NCI-H1930 (cell line): ENCODE measurements around the gene ATG16L2.
"Not testable (repeated sequence)": the region's sequence is repeated elsewhere in the genome, so short reads cannot be mapped to it uniquely, and the experiment has no call there.

Experiments used
- DNase-seq, 2 experiments: peaks; one replicate each; lab custom pipeline; 2025; lab: John Stamatoyannopoulos, UW

The ATG16L2 gene

GRCh38 chr11:72802822-72803221 lies 11.4 kb upstream of the ATG16L2 start:
- DNase-seq: no peak

GRCh38 chr11:72805216-72805615 lies 9.0 kb upstream of the ATG16L2 start:
- DNase-seq: no peak

- DNase-seq: not testable (repeated sequence)
Measured at GRCh38 chr11:72806378-72806777, 7.8 kb upstream of the ATG16L2 start.

- no peak for DNase-seq
Measured at GRCh38 chr11:72807021-72807693, 7.1 kb upstream of the ATG16L2 start.

DNA sequence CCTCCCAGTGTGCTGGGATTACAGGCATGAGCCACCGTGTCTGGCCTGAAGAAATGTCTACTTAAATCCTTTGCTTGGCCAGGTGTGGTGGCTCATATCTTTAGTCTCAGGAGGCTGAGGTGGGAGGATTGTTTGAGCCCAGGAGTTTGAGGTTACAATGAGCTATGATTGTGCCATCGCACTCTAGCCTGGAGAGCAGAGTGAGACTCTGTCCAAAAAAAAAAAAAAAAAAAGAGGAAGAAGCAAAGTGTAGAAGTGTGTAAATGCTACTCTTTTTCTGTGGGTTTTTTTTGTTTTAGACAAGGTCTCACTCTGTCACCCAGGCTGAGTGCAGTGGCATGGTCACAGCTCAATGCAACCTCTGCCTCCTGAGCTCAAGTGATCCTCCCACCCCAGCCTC lies 6.4 kb upstream of the ATG16L2 start:
- DNase-seq: no peak

DNA sequence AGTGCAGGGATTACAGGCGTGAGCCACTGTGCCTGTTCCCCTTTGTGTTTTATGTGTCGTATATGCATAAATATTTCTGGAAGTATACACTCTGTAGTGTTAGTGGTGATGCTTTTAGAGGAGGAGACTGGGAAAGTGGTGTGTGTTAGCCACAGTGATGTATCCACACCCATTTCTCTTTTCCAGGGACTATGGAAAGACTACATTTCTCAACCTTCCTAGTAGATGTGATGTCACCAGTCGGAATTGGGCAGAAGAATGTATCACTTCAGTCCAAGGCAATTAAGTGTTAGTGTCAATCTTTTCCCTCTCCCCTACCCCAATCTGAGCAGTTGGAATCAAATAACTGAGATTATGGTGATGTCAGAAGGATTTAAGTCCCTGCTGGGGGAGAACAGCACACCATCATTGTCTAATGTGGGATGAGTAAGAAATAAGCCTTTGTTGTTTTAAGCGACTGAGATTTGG lies 5.8 kb upstream of the ATG16L2 start:
- DNase-seq: no peak

DNA sequence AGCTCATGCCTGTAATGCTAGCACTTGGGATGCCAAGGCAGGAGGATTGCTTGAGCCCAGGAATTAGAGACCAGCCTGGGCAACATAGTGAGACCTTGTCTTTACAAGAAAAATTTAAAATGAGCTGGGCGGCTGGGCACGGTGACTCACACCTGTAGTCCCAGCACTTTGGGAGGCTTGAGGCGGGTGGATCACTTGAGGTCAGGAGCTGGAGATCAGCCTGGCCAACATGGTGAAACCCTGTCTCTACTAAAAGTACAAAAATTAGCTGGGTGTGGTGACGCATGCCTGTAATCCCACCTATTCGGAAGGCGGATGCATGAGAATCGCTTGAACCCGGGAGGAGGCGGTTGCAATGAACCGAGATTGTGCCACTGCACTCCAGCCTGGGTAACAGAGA lies 2.5 kb upstream of the ATG16L2 start:
- not testable (repeated sequence) for DNase-seq

- no peak for DNase-seq
Measured at GRCh38 chr11:72812604-72812966, 1.6 kb upstream of the ATG16L2 start.

DNA sequence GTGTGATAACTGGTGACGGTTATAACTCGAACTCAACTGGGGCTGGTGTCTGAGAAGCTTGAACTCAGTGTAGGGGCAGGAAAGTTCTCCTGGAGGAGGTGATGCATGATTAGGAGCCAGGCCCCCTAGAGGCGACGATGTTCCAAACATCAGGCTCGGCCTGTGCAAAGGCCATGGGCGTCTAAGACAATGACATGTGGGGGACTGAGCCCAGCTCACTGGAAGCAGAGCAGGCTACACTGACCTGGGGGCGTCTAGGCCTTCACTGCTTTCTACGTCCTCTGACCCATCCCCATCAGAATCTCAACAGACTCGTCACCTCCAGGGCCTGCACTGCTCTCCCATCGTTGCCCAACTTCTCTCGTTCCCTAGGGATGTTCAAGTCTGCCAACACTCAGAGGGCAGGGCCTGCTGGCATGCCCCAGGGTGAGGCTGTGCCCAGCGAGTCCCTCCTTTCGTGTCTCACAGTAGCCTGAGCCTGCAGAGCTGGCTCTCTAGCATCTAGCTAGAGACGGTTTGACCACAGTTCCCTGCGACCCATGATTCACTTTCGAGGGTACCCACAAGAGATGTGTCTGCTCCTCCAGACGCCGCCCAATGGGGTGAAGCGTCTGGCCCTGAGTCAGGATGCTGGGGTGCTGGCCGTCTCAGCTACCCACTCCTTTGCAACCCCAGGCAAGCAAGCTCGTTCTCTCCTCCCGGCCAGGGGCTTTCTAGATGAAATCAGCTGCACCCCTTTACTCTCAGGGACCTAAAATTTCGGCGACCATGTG lies 1.1 kb upstream of the ATG16L2 start:
- peak in 1 of 2 experiments; percentile 50 for DNase-seq

DNA sequence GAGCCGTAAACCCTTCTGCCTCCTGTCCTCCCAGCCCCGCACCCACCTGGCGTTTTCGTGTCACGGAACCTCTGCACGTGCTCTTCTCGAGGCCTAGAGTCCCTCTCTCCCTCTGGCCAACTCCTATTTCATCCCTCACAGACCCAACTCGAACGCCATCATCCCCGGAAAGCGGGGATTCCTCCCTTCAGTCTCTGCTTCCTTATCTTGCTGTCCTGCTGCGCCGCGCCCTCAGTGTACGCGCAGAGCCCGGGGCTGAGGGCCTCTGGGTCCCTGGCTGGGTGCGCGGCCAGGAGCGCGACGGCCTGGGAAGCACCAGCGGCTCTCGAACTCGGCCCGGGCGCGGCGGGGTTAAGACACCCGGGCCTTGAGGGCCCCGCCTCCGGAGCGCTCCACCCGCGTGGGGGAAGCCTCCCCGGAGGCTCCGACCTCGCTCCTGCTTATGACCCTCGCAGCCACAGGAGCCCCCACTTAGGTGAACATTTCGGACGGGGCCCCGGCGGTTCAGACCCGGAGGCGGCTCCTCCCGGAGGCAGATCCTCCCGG lies 398 bp upstream of the ATG16L2 start:
- DNase-seq: peak in 1 of 2 experiments; percentile 84

DNA sequence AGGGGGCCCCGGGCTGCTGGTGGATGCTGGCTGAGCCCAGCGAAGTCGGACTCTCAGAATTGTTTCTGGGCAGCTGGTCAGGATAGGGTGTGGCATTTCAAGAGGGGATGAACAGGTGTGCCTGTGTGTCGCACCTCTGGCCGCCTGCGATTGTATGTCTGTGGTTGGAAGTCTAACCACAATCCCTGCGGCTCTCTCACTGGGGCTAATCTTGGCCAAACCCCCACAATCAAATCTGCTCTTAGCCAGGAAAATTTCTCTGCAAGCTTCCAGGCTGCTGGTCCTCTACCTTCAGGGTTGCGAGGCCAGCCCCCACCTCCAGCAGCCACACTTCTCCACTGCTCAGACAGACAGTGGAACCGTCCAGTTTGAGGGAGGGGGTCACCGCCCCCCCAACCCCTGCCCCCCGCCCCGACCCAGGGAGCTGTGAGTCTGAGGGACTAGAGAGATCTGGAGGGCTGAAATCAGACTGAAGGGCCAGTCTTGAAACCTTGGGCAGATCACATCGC lies 953 bp downstream of the ATG16L2 start:
- no peak for DNase-seq

- no peak for DNase-seq
Measured at GRCh38 chr11:72816404-72816990, 2.3 kb downstream of the ATG16L2 start.

- no peak for DNase-seq
Measured at GRCh38 chr11:72817966-72818365, 3.8 kb downstream of the ATG16L2 start.

- no peak for DNase-seq
Measured at GRCh38 chr11:72818971-72819370, 4.8 kb downstream of the ATG16L2 start.

DNA sequence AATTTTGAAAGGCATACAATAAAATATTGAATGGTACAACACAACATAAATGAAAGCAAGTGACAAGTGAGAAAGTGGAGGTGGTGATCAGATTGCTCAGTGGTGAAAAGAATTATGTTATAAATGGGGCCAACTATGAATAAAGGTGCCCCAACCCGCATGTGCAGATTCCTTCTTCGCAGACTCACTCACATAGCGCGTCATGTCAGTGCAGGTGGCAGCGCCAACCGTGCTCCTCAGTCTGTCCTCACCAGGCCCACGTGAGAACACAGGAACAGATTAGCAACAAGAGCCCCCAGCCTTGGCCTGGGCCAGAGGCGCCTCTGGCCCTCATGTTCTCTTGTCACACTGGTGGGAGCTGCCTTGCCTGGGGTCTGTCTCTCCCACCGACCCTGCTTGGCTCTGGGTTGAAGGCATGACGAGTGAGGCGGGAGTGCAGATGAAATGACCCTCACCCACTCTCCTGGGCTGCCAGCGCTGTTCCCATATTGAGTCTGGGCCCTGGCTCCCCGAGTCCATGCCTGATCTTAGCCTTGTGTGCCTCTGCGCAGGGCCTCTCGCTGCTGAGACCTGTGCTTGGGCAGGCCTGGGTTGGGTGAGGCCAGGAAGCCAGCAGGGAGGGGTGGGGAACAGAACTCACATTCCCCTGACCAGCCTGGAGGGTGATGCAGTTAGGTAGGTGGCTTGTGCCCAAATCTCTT lies 6.4 kb downstream of the ATG16L2 start:
- no peak for DNase-seq

- DNase-seq: no peak
Measured at GRCh38 chr11:72821221-72821919, 7.2 kb downstream of the ATG16L2 start.

GRCh38 chr11:72821920-72822799 lies 7.9 kb downstream of the ATG16L2 start:
- peak; percentile 84 to 95 for DNase-seq

DNA sequence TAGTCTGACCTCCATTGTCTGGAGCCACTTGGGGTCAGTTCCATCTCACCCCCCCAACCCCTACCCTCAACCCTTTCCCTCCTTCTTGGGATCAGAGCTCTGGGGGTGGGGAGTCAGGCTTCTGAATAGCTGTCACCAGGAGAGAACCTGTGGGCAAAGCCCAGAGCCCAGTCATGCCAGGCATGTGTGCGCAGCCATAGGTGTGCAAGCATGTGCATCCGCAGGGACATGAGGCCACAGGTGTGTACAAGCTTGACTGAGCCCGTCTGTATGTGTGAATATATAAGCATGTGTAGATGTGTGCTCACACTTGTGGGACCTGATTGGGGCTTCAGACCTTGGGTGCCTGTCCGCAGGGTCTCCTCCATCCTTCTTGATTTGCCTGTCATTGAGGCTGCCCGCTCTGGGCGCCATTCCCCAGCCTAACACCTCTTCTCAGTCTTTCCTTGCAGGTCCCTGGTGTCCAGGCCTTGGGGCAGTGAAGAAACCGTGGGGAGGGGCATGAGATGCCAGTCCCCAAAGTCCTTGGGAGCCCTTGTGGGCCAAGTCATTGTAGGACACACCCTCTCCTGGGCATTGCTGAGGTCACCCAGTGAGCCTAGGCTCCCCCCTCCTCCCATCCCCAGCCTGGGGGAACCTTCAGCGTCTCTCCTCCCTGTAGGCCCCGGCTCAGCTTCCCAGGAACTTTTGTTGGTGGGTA lies 9.0 kb downstream of the ATG16L2 start:
- DNase-seq: no peak

GRCh38 chr11:72824020-72824419 lies 9.8 kb downstream of the ATG16L2 start:
- no peak for DNase-seq
